ENCODE results near the gene FAM209A. TPM values are rescaled to one million over a fixed set of nuclear protein-coding genes. Genes with fewer than 3 reads are reported as not detected.
"Not testable (repeated sequence)": the region's sequence is repeated elsewhere in the genome, so short reads cannot be mapped to it uniquely, and the experiment has no call there.

FAM209A gene
- total RNA-seq, 1 experiment from 2014 or later: 0.34 TPM

DNA sequence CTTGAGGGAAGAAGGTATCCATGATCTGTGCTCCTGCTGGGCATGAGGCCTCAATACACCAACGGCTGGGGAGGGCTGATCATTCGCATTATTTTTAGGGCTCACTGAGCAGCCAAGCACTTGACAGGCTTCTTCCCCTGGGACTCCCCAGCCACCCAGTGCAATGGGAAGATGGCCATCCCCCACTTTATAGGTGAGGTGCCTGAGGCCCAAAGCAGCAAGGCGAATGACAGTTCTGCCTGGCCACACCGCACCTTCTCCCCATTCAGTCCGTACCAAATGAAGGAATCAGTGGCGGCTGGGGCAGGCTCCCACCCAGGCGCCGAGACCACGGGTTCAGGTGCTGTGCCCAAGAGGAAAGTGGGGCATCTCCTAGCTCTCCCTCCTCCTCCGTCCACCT is 4.4 kb upstream of the FAM209A start (continued):
- no peak for TF ChIP-seq EZH2 (IDR thresholded peaks at IDR 0.05)
- no peak for TF ChIP-seq FOSL1 (IDR thresholded peaks at IDR 0.05; ENCODE audit: low read depth)
- TF ChIP-seq, protein P1, sequence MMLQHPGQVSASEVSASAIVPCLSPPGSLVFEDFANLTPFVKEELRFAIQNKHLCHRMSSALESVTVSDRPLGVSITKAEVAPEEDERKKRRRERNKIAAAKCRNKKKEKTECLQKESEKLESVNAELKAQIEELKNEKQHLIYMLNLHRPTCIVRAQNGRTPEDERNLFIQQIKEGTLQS (IDR thresholded peaks at IDR 0.05): no peak
- no peak for TF ChIP-seq SRF (IDR thresholded peaks at IDR 0.05; ENCODE audit: low read depth)
- TF ChIP-seq SP1 (IDR thresholded peaks at IDR 0.05; ENCODE audit: low read depth): no peak
- TF ChIP-seq EZH2phosphoT487 (IDR thresholded peaks at IDR 0.05; ENCODE audit: borderline replicate concordance): no peak

DNA sequence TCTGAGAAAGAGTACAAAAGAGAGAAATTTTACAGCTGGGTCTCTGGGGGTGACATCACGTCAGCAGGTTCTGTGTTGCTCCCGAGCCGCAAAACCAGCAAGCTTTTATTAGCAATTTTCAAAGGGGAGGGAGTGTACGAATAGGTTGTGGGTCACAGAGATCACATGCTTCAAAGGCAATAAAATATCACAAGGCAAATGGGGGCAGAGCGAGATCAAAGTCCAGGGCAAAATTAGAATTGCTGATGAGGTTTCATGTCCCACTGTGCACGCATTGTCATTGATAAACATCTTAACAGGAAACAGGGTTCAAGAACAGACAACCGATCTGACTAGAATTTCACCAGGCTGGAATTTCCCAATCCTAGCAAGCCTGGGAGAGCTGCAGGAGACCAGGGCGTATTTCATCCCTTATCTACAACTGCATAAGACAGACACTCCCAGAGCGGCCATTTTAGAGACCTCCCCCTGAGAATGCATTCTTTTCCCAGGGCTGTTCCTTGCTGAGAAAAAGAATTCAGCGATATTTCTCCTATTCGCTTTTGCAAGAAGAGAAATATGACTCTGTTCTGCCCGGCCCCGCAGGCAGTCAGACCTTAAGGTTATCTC is 3.7 kb upstream of the FAM209A start:
- RAD21 ChIA-PET (ENCODE audit: low non-redundant PET in 1 of 2, low total read pairs in 2 of 2, uncharacterized antibody in 2 of 2, unreplicated experiment in 2 of 2); H2AFZ ChIP-seq (ENCODE audit: low read depth, low read length, poor library complexity, severe bottlenecking); H3K9me3 ChIP-seq (ENCODE audit: control insufficient read depth in 1 of 2, insufficient read depth in 1 of 2, low read depth in 1 of 2, low read length in 2 of 2); BruUV-seq (replicated peaks); ATAC-seq; intact Hi-C loops (cut with micrococcal nuclease); H3K4me2 ChIP-seq (ENCODE audit: low read length); H3K27me3 ChIP-seq (ENCODE audit: insufficient read depth, low read length); POLR2A ChIA-PET; DNase-seq (ENCODE audit: low read depth, low spot score); H3K79me2 ChIP-seq (ENCODE audit: insufficient read depth, low read length); H3K27ac ChIP-seq (ENCODE audit: low read depth, low read length); H3K9me2 ChIP-seq (ENCODE audit: insufficient read depth); CTCF ChIA-PET; H3K4me3 ChIP-seq (replicated peaks in 1 of 2; ENCODE audit: low read depth in 1 of 2, low read length in 2 of 2); H4K20me1 ChIP-seq (ENCODE audit: insufficient read depth); H3K9ac ChIP-seq (ENCODE audit: low read length); H3K4me1 ChIP-seq (ENCODE audit: control insufficient read depth in 1 of 2, insufficient read depth in 2 of 2, low read length in 2 of 2): not testable (repeated sequence)
- H3K36me3 ChIP-seq (ENCODE audit: control insufficient read depth in 1 of 2, insufficient read depth in 2 of 2, low read length in 2 of 2): peaks cover 18 to 20% of the 10 kb centered on the region in 2 experiments; a peak in 3 of 4 replicates

DNA sequence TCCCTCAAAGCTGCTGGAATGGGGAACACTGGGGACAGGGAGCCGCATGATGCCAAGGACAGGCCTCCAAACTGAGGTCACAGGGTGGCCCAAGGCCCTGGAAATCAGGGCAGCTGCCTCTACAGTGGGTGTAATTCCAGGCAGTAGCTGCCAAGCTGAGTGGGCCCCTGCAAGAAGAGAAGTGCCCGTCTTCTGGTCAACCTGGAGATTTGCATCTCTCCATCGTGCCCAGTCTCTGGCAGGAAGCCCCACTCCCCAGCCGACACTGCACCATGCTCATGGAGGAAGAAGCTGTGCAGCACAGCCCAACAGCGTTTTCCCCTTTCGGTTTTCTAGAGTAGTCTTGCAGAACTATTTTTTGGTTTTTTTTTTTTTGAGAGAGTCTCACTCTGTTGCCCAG is 2.2 kb upstream of the FAM209A start:
- no peak for TF ChIP-seq POLR2A (IDR thresholded peaks at IDR 0.05; ENCODE audit: borderline replicate concordance, extremely low read depth, insufficient read depth, insufficient read length)
- TF ChIP-seq RAD21 (IDR thresholded peaks at IDR 0.05; ENCODE audit: low read depth): no peak

More for the DNA sequence above, 2.2 kb upstream of the FAM209A start:
- ATAC-seq: no peak
- ChIA-PET RAD21 (ENCODE audit: low non-redundant PET in 1 of 2, low total read pairs in 2 of 2, uncharacterized antibody in 2 of 2, unreplicated experiment in 2 of 2) (no interaction called here), CTCF (no interaction called here), POLR2A (no interaction called here)
- Histone ChIP-seq H3K27ac (ENCODE audit: low read depth, low read length) (no peak overlapping the region), H3K9me3 (ENCODE audit: control insufficient read depth in 1 of 2, insufficient read depth in 1 of 2, low read depth in 1 of 2, low read length in 2 of 2) (peaks cover 0 to 7% of the 10 kb centered on the region in 2 experiments; a peak in 1 of 4 replicates), H3K27me3 (ENCODE audit: insufficient read depth, low read length) (no peaks in the 10 kb centered on the region), H2AFZ (ENCODE audit: low read depth, low read length, poor library complexity, severe bottlenecking) (no peak overlapping the region), H3K36me3 (ENCODE audit: control insufficient read depth in 1 of 2, insufficient read depth in 2 of 2, low read length in 2 of 2) (peaks cover 12 to 16% of the 10 kb centered on the region in 2 experiments; a peak in 3 of 4 replicates), H3K79me2 (ENCODE audit: insufficient read depth, low read length) (no peaks in the 10 kb centered on the region), H3K4me3 (replicated peaks in 1 of 2; ENCODE audit: low read depth in 1 of 2, low read length in 2 of 2) (no peak overlapping the region), H3K9me2 (ENCODE audit: insufficient read depth) (no peaks in the 10 kb centered on the region), H3K9ac (ENCODE audit: low read length) (no peak overlapping the region), H3K4me2 (ENCODE audit: low read length) (no peak overlapping the region), H3K4me1 (ENCODE audit: control insufficient read depth in 1 of 2, insufficient read depth in 2 of 2, low read length in 2 of 2) (no peaks in the 10 kb centered on the region), H4K20me1 (ENCODE audit: insufficient read depth) (no peaks in the 10 kb centered on the region)
- no peak for DNase-seq (ENCODE audit: low read depth, low spot score)
- BruUV-seq (replicated peaks): no TSS peak
- intact Hi-C loops (cut with micrococcal nuclease): no loop called here
